COLO829 (cell line): ENCODE measurements around the gene CYB561A3.
"Not testable (repeated sequence)": the region's sequence is repeated elsewhere in the genome, so short reads cannot be mapped to it uniquely, and the experiment has no call there.

Experiments used
- DNase-seq: peaks from one replicate; pipeline ENCODE4 v3.0.0; 2012; ENCODE audit warnings: low spot score

The CYB561A3 gene, protein sequence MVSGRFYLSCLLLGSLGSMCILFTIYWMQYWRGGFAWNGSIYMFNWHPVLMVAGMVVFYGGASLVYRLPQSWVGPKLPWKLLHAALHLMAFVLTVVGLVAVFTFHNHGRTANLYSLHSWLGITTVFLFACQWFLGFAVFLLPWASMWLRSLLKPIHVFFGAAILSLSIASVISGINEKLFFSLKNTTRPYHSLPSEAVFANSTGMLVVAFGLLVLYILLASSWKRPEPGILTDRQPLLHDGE

DNA sequence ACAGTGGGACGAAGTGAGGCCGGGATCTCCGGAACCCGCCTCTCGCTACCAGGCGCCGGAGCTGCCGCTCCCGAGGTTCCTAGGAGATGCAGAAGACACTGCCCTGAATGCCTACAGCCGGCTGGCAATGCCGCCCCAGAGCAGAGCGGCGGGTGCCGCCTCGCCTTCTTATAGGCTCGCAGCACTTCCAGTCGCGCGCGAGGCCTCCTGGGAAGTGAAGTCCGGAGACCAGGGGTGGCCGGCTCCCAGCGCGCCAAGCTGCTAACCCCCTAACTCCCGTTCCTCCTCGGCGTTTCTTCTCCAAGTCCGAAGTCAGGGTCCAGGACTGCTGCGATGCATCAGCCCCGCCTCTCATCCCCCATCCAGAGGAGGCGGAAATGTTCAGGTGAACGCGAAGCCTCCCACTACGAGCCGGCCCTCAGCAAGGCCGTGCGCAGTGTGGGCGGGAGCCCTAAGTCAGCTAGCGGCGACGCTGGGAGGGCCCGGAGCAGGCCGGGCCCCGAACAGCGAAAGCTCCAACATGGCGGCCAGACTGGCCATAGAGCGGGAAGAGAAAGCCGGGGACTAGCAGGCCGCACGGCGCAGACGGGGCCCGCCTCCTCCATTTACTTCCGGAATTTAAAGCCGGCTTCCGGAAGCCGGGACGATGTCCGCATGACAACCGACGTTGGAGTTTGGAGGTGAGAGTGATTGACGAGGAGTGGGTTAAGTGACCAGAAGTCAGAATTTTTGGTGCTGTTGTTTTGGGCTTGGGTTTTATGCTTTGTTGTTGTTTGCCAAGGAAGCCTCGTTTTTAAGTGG is at the start of gene CYB561A3, which contains the start of gene TMEM138:
Gene CYB561A3 (minus strand): TSS at position 142 of the 801 bp plus-strand sequence. CDS start 5,169 bp downstream, outside the sequence.
Gene TMEM138 (plus strand): TSS at position 634 of the 801 bp plus-strand sequence. CDS start 2,017 bp downstream, outside the sequence.
- peak; percentile 95 for DNase-seq

DNA sequence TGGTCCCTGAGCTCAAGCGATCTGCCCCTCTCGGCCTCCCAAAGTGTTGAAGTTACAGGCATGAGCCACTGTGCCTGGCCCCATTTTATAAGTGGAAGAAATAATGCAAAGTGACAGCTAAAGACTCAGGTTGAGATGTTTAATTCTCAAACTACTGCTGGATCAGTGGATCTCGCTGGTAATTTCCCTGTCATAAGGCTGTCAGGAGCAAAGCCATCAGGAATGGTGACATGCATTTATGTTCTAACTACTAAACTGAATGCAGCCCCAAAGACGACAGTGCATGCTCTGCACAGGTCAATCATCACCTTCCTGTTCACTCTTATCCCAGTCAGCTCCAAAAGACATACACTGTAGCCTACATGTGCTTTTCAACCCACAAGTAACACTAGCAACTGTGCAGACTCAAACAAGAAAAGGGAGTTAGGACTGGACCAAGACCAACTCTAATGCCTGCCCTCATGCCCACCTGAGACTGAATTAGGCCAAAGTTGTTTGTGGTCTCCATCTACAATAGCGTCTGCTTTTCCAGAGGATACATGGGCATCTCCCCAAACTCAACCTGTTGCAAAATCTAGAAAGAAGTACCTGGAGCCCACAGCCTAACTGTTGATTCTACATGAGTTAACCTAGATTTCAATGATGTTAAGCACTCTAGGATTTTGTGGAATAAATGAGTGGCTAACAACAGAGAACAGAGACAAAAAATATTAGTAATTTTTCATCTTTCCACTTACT is 45.5 kb upstream of the CYB561A3 start:
- DNase-seq, result no peak

- peak; percentile 59 for DNase-seq
Observed at GRCh38 chr11:61406067-61406466, 44.4 kb upstream of the CYB561A3 start.

GRCh38 chr11:61404641-61405040 is 43.0 kb upstream of the CYB561A3 start:
- DNase-seq, result no peak

GRCh38 chr11:61404103-61404502 is 42.4 kb upstream of the CYB561A3 start:
- DNase-seq, result no peak

DNA sequence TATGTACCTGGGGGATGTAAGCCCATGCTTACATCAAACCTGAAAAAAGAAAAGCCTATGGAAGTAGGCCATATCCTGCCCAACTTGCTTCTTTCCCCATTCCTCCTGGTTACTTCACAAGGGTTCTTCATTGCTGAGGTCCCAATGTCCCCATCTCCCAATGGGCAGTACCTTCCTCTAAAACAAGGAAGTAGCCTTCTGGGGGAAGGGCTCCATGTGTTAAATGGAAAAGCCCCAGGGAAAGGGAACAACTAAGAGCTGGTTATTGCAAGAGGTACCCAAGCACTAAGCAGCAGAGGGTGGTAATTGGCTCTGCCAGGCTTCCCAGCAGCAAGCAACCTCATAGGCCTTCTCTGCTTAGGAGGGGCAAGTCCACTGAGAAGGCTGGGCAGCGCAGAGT is 42.0 kb upstream of the CYB561A3 start:
- no peak for DNase-seq

GRCh38 chr11:61401573-61401972 is 39.9 kb upstream of the CYB561A3 start:
- no peak for DNase-seq

GRCh38 chr11:61401173-61401572 is 39.5 kb upstream of the CYB561A3 start:
- no peak for DNase-seq

DNA sequence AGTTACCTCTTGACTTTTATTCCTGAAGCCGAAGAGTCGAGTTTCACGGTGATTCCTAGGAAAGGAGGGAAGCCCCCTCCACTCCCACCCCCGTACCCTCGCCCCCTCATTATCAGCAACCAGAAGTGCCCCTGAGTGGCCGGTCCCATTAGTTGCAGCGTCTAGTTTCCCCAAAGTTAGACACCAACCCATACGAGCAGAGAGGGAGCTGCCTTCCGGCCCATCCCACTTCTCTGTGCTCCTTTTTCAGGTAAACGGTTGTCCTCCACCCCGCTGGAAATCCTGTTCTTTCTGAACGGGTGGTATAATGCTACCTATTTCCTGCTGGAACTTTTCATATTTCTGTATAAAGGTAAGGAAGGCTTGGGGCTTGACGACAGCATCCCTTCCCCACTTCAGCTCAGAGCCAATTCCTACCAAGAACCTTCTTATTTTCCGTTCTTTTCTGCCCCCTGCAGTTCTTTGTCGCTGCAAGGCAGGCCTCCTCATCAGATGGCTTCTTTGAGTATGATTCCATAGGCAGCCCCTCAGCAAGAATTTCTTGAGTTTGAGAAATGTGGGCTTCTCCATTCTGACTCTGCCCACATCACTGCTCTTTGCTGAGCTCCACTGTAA is 31.4 kb upstream of the CYB561A3 start:
- DNase-seq, result no peak

DNA sequence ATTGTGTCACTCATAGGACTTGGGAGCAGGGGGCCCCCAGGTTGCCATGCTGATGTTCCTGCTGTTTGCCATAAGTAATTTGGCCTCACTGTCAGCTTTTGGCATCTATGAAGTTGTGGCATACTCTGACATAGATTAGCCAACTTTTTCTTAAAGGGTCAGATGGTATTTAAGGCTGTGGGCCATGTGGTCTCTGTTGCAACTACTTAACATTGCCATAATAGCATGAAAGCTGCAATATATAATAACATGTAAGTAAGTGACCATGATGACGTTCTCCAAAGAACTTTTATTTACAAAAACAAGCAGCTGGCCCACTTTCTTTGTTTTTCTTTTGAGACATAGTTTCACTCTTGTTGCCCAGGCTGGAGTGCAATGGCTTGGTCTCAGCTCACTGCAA is 28.5 kb upstream of the CYB561A3 start:
- no peak for DNase-seq

DNA sequence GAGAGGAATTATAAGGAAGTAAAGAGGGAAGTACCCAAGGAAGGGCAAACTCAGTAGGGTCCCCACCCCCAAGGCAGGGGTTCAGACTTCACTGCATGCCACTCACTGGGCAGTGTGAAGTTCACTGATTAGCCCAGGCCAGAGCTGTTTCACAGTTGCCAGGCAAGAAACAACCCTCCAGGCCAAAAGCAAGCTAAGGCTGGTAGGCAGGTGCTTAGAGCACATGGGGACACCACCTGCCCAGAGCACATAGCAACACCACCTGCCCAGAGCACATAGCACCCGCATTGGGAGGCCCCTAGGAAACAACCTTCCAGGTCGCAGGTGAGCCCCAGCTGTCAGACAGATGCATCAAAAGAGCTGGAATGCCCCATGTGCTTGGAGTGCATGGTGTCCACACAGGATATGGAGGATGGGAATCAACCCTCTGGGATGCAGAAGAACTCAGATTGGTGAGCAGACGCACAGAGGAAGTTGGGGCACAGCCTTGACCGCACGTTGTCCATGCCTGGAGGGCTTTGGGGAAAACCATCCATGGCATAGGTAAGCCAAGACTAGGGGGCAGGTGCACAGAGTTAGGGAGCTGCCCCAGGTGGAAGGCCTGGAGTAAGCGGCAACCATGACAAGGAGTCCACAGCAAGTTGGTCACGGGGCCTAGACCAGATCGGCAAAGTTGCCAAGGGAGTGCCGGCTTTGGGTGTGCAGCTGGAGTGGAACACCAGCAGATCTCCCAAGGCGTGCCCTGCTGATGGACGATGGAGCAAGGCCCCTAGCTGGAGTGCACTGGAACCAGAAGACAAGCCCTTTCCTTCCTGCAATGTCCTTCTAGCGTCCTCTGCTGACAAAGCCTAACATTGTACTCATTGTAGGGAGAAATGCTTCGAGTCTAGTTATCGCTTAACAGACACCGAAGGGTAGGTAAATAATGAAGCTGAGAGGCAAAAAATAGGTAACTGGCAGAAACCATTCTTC is 22.9 kb upstream of the CYB561A3 start:
- no peak for DNase-seq

DNA sequence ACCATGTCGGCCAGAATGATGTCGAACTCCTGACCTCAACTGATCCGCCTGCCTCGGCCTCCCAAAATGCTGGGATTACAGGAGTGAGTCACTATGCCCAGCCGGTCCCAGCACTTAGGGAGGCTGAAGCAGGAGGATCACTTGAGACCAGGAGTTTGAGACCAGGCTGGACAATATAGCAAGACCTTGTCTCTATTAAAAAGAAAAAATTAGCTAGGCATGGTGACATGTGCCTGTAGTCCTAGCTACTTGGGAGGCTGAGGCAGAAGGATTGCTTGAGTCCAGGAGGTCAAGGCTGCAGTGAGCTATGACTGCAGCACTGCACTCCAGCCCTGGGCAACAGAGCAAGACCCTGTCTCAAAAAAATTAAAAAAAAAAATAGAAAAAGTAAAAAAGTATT is 22.2 kb upstream of the CYB561A3 start:
- not testable (repeated sequence) for DNase-seq

DNA sequence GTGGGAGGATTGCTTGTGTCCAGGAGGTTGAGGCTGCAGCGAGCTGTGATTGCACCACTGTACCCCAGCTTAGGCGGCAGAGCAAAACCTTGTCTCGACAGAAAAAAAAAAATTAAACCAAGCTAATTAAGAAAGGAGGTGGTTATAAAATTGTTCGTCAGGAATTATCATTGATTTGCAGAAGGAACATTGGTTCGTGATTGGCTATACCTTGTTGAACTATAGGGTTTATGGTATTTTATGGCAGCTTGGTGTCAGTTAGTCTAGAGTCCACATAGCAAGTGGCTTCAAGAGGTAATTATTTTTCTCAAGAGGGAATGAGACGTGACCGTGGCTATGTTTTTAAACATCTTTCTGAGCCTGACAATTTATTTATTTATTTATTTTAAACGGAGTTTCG is 19.2 kb upstream of the CYB561A3 start:
- DNase-seq, result no peak

DNA sequence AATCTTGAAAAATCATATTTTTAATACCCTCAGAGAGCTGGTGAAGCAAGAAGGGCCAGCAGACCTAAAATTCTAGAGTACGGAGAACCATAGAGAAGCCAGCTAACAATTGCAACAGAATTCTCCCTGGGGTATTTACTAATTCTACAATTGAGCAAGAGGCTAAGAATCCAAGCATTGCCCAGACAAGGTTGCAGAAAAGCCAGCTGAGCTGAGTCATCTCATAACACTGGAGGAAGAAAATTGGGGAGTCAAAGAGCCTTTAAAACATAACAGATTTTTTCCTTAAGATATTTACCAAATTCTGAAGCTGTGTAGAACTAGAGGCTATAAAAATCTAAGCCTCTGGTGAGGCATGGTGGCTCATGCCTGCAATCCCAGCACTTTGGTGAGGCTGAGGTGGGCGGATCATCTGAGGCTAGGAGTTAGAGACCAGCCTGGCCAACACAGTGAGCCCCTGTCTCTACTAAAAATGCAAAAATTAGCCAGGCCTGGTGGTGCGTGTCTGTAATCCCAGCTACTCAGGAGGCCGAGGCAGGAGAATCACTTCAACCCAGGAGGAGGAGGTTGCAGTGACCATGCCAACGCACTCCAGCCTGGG is 17.1 kb upstream of the CYB561A3 start:
- peak; percentile 56 for DNase-seq

DNA sequence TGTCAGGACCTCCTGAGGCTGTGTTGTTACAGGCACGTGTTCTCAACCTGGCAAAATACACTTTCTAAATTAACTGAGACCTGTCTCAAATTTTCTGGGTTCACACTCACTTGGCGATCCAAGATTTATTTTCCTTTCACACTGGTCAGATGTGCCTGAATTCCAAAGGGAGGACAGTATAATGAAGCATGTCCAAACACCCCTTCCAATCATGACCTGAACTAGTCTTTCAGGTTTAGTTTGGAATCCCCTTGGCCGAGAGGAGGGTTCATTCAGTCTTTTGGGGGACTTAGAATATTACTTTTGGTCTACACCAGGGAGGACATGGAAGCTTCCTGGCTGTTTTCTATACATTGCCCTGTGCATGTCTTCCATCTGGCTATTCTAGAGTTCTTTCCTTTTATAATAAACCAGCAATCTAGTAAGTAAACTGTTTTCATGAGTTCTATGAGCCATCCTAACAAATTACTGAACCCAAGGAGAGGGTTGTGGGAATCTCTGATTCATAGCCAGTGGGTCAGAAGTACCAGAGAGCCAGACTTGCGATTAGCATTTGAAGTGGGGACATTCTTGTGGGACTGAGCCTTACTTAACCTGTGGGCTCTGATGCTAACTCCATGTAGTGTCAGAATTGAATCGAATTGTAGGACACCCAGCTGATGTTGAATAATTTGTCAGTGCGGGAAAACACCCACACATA is 15.9 kb upstream of the CYB561A3 start:
- DNase-seq, result no peak

DNA sequence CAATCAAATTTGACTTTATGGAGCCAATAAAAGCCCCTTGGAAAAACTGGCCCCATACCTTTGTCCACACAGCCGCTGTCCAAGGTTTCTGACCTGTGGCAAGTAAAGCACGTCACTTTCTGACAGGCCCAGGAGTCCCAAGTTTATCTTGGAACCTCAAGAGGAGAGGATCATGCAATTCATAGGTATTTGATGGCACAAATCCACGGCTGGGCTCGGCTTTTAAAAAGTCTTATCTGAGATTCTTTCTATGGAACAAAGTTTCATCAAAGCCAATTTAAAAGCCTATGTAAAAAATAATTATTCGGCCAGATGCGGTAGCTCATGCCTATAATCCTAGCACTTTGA is 14.1 kb upstream of the CYB561A3 start:
- no peak for DNase-seq

- DNase-seq, result no peak
Observed at GRCh38 chr11:61372659-61373420, 11.2 kb upstream of the CYB561A3 start.

GRCh38 chr11:61370349-61371005 is 8.8 kb upstream of the CYB561A3 start:
- no peak for DNase-seq
